GM12801 (cell line): ENCODE data around the gene NPY2R.

ENCODE experiments used
- TF ChIP-seq, protein P1 (sequence below): IDR thresholded peaks from one replicate; pipeline ENCODE4 v1.5.1; 2011; ENCODE audit warnings: control low read depth; ENCODE audit not compliant: insufficient read length; ENCODE audit errors: extremely low read depth

The NPY2R gene

DNA sequence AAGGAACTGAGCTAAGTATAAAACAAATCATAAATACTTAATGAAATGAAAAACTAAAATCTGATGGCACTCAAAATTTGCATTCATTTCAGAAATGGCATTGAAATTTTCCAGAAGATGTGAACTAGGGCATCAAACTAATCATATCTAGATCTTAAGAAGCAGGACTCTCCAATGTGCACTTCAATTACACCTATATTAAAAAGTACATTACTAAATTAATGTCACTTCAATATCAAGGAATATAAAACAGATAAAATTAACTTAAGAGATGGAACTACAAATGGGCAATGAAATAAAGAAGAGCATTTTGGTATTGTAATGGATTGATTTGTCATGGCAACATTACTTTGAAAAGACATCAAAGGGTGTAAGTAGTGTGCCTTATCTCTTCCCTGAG lies 20.3 kb downstream of the NPY2R start:
- TF ChIP-seq, protein P1, sequence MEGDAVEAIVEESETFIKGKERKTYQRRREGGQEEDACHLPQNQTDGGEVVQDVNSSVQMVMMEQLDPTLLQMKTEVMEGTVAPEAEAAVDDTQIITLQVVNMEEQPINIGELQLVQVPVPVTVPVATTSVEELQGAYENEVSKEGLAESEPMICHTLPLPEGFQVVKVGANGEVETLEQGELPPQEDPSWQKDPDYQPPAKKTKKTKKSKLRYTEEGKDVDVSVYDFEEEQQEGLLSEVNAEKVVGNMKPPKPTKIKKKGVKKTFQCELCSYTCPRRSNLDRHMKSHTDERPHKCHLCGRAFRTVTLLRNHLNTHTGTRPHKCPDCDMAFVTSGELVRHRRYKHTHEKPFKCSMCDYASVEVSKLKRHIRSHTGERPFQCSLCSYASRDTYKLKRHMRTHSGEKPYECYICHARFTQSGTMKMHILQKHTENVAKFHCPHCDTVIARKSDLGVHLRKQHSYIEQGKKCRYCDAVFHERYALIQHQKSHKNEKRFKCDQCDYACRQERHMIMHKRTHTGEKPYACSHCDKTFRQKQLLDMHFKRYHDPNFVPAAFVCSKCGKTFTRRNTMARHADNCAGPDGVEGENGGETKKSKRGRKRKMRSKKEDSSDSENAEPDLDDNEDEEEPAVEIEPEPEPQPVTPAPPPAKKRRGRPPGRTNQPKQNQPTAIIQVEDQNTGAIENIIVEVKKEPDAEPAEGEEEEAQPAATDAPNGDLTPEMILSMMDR = no peak

DNA sequence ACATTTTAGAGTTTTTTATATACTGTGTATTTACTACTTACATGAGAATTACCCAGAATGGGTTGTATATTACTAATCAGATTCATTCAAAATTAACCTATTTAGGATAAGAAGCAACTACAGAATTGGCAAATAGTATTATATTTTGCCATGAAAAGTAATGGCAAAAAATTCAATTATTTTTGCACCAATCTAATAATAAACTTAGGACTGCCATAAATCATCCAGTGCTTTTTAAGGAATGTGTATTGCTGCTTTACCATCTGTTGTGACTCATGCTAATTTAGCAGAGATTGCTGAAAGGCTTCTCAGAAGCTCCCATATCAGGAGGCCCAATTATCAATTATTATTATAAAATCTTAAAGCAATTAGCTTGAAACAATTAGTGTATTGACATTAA lies 24.0 kb downstream of the NPY2R start:
- TF ChIP-seq, protein P1 = no peak

DNA sequence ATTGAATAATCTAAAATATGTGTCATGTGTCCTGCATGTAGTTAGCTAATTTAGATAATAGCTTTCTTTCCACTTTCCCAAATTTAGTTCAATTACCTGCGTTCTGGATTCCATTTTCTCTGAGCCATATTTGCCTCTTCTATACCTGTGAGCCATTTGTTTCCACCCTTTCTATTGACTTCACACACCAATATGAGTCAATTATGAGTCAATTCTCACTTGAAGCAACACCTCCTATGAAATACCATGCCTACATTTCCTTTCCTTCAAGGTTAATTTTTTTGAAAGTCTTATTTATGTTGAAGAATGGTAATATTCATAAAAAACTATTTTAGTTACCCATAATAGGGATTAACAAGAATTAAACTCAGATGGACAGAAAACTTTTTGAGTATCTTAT lies 25.8 kb downstream of the NPY2R start:
- TF ChIP-seq, protein P1 = no peak

- TF ChIP-seq, protein P1 = no peak
Observed at GRCh38 chr4:155237567-155237966, 29.1 kb downstream of the NPY2R start.

GRCh38 chr4:155241225-155241624 lies 32.8 kb downstream of the NPY2R start:
- TF ChIP-seq, protein P1 = no peak

DNA sequence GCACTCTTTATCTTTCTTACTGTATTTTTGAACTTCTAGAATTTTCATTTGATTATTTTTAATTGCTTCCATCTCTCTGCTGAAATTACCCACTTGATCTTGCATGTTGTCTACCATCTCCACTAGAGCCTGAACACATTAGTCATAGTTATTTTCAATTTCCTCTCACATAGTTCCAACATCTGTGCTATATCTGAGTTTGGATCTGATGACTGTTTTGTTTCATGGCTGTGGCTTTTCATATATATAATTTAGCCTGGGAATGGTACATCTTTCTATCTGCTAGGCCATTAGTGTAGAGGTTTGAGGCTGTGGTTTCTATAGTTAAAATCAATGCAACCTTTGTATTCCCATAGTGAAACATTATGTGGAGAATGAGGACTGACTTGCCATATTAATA lies 33.2 kb downstream of the NPY2R start:
- TF ChIP-seq, protein P1 = no peak

- TF ChIP-seq, protein P1 = no peak
Observed at GRCh38 chr4:155245105-155245504, 36.7 kb downstream of the NPY2R start.
